Measurements from ENCODE around the gene SLC25A15. TPM values are rescaled to one million over a fixed set of nuclear protein-coding genes. Genes with fewer than 3 reads are reported as not detected.
A peak's percentile ranks its signal among the peaks of the same experiment; 100 is the strongest.

The SLC25A15 gene
- 19.4 and 20.0 TPM in 2 replicates for total RNA-seq

DNA sequence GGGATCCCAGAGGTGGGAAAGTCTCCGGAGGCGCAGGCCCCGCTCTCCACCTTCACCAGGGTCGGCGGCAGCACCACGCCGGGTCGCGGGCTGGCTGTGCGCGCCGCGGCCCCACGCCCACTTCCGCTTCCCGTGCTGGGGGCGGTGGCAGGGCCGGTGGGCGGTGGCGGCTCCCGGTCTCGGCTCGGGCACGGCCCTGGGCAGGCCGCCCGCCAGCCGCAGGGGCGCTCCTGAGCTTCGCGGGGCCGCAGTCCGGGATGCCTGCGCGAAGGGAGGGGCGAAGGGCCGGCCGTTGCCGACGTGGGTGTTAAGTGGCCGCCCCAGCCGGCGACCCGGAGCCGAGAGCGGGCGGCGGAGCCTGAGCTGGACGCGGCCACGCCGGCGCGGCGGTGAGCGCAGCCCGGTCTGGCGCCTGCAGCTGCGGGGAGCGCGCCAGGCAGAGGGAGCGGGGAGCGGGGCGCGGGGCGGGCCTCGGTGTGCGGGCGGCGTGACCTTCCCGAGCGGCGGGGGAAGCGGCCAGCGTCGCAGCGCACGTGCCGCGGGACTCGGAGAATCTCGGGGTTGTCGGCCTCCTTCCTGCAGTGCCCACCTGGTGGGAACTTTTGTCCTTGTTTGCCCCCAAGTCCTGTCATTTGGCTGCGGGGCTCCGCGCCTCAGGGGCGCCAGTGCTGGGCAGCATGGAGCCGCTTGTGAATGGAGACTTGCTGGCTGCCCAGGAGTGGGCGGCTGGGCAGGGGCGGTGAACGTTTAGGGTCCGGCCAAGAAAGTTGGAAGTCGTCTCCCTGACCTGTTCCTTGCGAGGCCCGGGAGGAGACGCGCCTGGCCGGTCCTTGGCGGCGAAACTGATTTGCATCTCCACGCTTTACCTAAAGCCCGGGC lies at the start of gene SLC25A15:
TSS of gene SLC25A15 (plus strand) at position 337 of the 879 bp plus-strand sequence. CDS start 3,616 bp downstream, outside the sequence.
- TF ChIP-seq, protein P1, sequence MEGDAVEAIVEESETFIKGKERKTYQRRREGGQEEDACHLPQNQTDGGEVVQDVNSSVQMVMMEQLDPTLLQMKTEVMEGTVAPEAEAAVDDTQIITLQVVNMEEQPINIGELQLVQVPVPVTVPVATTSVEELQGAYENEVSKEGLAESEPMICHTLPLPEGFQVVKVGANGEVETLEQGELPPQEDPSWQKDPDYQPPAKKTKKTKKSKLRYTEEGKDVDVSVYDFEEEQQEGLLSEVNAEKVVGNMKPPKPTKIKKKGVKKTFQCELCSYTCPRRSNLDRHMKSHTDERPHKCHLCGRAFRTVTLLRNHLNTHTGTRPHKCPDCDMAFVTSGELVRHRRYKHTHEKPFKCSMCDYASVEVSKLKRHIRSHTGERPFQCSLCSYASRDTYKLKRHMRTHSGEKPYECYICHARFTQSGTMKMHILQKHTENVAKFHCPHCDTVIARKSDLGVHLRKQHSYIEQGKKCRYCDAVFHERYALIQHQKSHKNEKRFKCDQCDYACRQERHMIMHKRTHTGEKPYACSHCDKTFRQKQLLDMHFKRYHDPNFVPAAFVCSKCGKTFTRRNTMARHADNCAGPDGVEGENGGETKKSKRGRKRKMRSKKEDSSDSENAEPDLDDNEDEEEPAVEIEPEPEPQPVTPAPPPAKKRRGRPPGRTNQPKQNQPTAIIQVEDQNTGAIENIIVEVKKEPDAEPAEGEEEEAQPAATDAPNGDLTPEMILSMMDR (IDR thresholded peaks at IDR 0.05; ENCODE audit: insufficient read depth, low read depth, low read length), result no peak
- peak; percentile 83 for DNase-seq (ENCODE audit: low read depth)

DNA sequence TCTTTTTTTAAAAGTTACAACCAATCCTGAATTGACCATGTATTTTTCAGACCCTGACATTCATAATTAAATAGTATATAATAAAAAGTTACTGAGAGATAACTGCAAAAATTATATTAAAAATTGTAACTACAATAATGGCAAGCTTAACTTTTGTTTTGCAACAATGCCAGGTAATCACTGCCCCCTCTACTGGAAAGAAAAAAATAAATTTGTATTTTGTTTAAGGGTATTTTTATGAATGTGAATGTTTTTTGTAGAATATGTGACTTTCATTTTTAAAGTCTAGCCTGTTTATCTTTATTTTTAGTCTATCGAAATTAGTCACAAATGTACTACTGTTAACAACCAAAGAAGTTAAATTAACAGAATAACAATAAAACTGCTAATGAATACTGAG lies 40.1 kb upstream of the SLC25A15 start:
- DNase-seq (ENCODE audit: low read depth), result no peak

More for the DNA sequence above, at the start of gene SLC25A15:
- H3K4me3 ChIP-seq (ENCODE audit: low read depth, low read length), result peak within 1 kb of the TSS; percentile 72

DNA sequence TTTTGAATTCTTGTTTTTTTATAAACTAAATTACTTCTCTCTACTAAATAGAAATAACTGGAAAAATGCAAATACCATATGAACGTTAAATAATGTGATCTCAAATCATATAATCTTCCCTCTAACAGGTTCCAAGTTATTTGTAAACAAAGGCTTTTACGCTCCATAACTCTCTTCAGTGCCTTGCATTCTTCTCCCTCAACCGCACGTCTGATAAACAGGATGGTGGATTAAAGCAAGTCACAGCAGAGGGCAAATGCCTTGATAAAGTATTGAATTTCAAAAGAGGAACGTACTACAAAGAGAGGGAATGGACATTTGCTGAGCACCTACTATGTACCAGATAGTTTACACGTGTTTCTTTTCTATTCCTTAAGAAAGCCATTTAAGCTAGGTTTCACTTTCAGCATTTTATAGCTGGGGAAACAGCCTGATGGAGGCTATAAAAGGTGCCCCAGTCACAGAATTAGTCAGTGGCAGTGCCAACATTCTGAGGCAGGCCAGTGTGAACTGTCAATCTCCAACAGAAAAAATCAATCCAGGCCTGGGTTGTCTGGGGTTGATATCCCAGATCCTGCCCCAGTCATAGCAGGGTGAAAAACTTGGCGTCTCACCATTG lies 34.2 kb upstream of the SLC25A15 start:
- TF ChIP-seq, protein P1 (IDR thresholded peaks at IDR 0.05; ENCODE audit: insufficient read depth, low read depth, low read length), result no peak
- peak; percentile 11 for DNase-seq (ENCODE audit: low read depth)

More for the DNA sequence above, 40.1 kb upstream of the SLC25A15 start:
- H3K4me3 ChIP-seq (ENCODE audit: low read depth, low read length), result no peak overlapping the region
- TF ChIP-seq, protein P1 (IDR thresholded peaks at IDR 0.05; ENCODE audit: insufficient read depth, low read depth, low read length), result peak; percentile 18

DNA sequence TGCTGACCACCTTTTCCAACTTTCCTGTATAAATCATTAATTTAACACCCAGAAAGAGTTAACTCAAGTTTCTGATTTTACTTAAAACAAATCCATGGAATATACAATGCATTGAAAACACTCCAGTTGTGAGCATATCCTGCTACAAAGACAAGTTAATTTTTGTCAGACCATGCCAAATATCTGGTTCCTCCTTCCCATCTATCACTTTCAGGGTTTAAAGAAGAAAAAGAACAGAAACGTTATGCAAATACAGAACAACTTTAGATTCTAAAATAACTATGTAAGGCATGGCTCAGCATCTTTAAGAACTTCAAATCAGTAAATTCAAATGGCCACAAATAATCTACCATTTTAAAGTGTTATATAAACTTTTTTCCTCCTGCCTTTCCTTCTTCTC lies 33.4 kb upstream of the SLC25A15 start:
- TF ChIP-seq, protein P1 (IDR thresholded peaks at IDR 0.05; ENCODE audit: insufficient read depth, low read depth, low read length), result no peak
- no peak for DNase-seq (ENCODE audit: low read depth)
- no peak overlapping the region for H3K4me3 ChIP-seq (ENCODE audit: low read depth, low read length)

More for the DNA sequence above, 34.2 kb upstream of the SLC25A15 start:
- no peak overlapping the region for H3K4me3 ChIP-seq (ENCODE audit: low read depth, low read length)

DNA sequence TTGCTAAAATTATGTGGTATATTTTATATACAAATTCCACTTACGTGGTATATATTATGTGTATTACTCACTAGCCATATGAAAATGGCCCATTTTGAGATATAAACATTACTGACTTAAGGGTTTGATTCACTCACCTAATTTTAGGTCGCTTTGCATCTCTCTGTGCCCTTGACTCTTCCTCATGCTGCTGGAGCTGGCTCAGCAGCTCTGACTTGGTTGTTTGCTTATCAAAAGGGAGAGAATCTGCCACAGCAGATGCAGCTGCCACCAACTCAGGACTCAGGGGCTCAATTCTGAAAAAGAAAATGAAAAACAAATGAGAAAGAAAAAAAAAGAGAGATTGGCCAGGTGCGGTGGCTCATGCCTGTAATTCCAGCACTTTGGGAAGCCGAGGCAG lies 30.6 kb upstream of the SLC25A15 start:
- TF ChIP-seq, protein P1 (IDR thresholded peaks at IDR 0.05; ENCODE audit: insufficient read depth, low read depth, low read length), result no peak
- no peak overlapping the region for H3K4me3 ChIP-seq (ENCODE audit: low read depth, low read length)
- no peak for DNase-seq (ENCODE audit: low read depth)

DNA sequence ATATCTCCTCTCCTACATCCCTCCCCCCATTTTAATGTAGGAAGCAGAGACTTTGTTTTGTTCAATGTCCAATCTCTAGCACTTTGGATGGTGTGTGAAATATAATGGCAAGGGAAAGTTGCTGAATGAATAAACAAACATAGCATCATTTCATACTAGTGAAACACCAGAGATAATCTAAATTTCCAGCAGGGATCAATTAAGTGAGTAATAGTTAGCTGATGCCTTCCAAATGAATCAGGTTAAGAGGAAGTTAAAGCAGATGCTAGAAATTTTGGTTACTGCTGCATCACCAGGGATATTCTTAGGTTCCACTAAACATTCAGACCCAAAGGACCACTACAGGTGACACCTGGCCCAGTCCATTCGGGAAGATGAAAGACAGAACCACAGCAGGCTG lies 26.6 kb upstream of the SLC25A15 start:
- TF ChIP-seq, protein P1 (IDR thresholded peaks at IDR 0.05; ENCODE audit: insufficient read depth, low read depth, low read length), result no peak
- no peak overlapping the region for H3K4me3 ChIP-seq (ENCODE audit: low read depth, low read length)
- DNase-seq (ENCODE audit: low read depth), result no peak

All from fibroblast of villous mesenchyme (primary cell).